ENCODE measurements around the gene USP15. TPM values are rescaled to one million over a fixed set of nuclear protein-coding genes. Genes with fewer than 3 reads are reported as not detected.
"Not testable (repeated sequence)": the region's sequence is repeated elsewhere in the genome, so short reads cannot be mapped to it uniquely, and the experiment has no call there.

Gene USP15
- total and polyA plus RNA-seq, 2 donors (not counting 3 experiments of a cell fraction or from before 2014, with no cell fraction given): 20.0 to 61.8 TPM

DNA sequence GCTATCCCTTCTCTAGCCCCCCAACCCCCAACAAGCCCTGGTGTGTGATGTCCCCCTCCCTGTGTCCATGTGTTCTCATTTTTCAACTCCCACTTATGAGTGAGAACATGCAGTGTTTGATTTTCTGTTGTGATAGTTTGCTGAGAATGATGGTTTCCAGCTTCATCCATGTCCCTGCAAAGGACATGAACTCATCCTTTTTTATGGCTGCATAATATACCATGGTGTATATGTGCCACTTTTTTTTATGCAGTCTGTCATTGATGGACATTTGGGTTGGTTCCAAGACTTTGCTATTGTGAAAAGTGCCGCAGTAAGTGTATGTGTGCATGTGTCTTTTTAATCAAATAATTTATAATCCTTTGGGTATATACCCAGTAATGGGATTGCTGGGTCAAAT is 104.5 kb downstream of the USP15 start:
- CTCF ChIA-PET; H3K4me1 ChIP-seq (ENCODE audit: control insufficient read depth, extremely low read depth, insufficient read depth, low read length); H4K20me1 ChIP-seq (replicated peaks; ENCODE audit: control insufficient read depth, extremely low read depth, insufficient read depth, low read length); POLR2A ChIA-PET; dilution Hi-C loops (cut with MboI; ENCODE audit: extremely low pct_ligation_motif_present, low sequenced_read_pairs); FAIRE-seq; H3K4me3 ChIP-seq (replicated peaks in 1 of 3; ENCODE audit: insufficient read depth in 1 of 3, low read depth in 1 of 3, low read length in 3 of 3); DNase-seq (ENCODE audit: low read depth, low spot score); H3K36me3 ChIP-seq (ENCODE audit: control insufficient read depth in 2 of 2, extremely low read depth in 1 of 2, insufficient read depth in 2 of 2, low read length in 2 of 2); H3K27me3 ChIP-seq (ENCODE audit: control insufficient read depth in 2 of 2, insufficient read depth in 2 of 2, low read length in 2 of 2); BruUV-seq (replicated peaks); H3K9me1 ChIP-seq (replicated peaks; ENCODE audit: control insufficient read depth, extremely low read depth, insufficient read depth, low read length); H3K4me2 ChIP-seq (ENCODE audit: insufficient read depth, low read length); H3K9me3 ChIP-seq (replicated peaks; ENCODE audit: control insufficient read depth, insufficient read depth, low read length); H2AFZ ChIP-seq (ENCODE audit: low read depth, low read length); intact Hi-C loops (cut with micrococcal nuclease); H3K27ac ChIP-seq (ENCODE audit: insufficient read depth, low read depth, low read length); H3K9ac ChIP-seq (replicated peaks; ENCODE audit: extremely low read depth, insufficient read depth, low read length): not testable (repeated sequence)
- peaks cover 24% of the 10 kb centered on the region for H3K79me2 ChIP-seq (ENCODE audit: control insufficient read depth, insufficient read depth, low read length)

DNA sequence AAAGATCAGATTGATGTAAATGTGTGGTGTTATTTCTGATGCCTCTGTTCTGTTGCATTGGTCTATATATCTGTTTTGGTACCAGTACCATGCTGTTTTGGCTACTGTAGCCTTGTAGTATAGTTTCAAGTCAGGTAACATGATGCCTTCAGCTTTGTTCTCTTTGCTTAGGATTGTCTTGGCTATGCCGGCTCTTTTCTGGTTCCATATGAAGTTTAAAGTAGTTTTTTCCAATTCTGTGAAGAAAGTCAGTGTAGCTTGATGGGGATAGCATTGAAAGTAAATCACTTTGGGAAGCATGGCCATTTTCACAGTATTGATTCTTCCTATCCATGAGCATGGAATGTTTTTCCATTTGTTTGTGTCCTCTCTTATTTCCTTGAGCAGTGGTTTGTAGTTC is 105.6 kb downstream of the USP15 start:
- DNase-seq (ENCODE audit: low read depth, low spot score); dilution Hi-C loops (cut with MboI; ENCODE audit: extremely low pct_ligation_motif_present, low sequenced_read_pairs): not testable (repeated sequence)

DNA sequence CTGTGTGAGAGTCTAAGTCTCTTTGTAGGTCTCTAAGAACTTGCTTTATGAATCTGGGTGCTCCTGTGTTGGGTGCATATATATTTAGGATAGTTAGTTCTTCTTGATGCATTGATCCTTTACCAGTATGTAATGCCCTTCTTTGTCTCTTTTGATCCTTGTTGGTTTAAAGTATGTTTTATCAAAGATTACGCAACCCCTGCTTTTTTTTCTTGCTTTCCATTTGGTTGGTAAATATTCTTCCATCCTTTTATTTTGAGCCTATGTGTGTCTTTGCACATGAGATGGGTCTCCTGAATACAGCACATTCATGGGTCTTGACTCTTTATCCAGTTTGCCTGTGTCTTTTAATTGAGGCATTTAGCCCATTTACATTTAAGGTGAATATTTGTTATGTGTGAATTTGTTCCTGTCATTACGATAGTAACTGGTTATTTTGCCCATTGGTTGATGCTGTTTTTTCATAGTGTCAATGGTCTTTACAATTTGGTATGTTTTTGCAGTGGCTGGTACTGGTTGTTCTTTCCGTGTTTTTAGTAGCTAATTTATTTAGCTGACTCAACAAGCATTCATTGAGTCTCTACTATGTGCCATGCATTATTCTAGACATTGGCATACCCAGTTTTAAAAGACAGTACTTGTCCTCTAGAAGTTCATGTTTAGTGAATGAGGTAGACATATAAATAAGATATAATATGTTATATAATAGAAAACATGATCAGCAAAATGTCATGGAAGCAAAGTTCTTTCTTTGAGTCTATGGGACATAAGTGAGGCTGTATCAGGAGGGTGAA is 108.4 kb downstream of the USP15 start:
- CTCF ChIA-PET; POLR2A ChIA-PET; BruUV-seq (replicated peaks); intact Hi-C loops (cut with micrococcal nuclease); H3K27ac ChIP-seq (ENCODE audit: insufficient read depth, low read depth, low read length); H4K20me1 ChIP-seq (replicated peaks; ENCODE audit: control insufficient read depth, extremely low read depth, insufficient read depth, low read length); H3K4me2 ChIP-seq (ENCODE audit: insufficient read depth, low read length); H3K9ac ChIP-seq (replicated peaks; ENCODE audit: extremely low read depth, insufficient read depth, low read length); DNase-seq (ENCODE audit: low read depth, low spot score); H3K9me1 ChIP-seq (replicated peaks; ENCODE audit: control insufficient read depth, extremely low read depth, insufficient read depth, low read length); H3K4me1 ChIP-seq (ENCODE audit: control insufficient read depth, extremely low read depth, insufficient read depth, low read length); H3K36me3 ChIP-seq (ENCODE audit: control insufficient read depth in 2 of 2, extremely low read depth in 1 of 2, insufficient read depth in 2 of 2, low read length in 2 of 2); H3K9me3 ChIP-seq (replicated peaks; ENCODE audit: control insufficient read depth, insufficient read depth, low read length); H3K4me3 ChIP-seq (replicated peaks in 1 of 3; ENCODE audit: insufficient read depth in 1 of 3, low read depth in 1 of 3, low read length in 3 of 3); dilution Hi-C loops (cut with MboI; ENCODE audit: extremely low pct_ligation_motif_present, low sequenced_read_pairs); H3K27me3 ChIP-seq (ENCODE audit: control insufficient read depth in 2 of 2, insufficient read depth in 2 of 2, low read length in 2 of 2); H2AFZ ChIP-seq (ENCODE audit: low read depth, low read length); FAIRE-seq: not testable (repeated sequence)
- H3K79me2 ChIP-seq (ENCODE audit: control insufficient read depth, insufficient read depth, low read length): peaks cover 26% of the 10 kb centered on the region

More for the DNA sequence above, 105.6 kb downstream of the USP15 start:
- H3K4me3 ChIP-seq (replicated peaks in 1 of 3; ENCODE audit: insufficient read depth in 1 of 3, low read depth in 1 of 3, low read length in 3 of 3); H2AFZ ChIP-seq (ENCODE audit: low read depth, low read length); H4K20me1 ChIP-seq (replicated peaks; ENCODE audit: control insufficient read depth, extremely low read depth, insufficient read depth, low read length); H3K27ac ChIP-seq (ENCODE audit: insufficient read depth, low read depth, low read length); H3K9me1 ChIP-seq (replicated peaks; ENCODE audit: control insufficient read depth, extremely low read depth, insufficient read depth, low read length); CTCF ChIA-PET; H3K27me3 ChIP-seq (ENCODE audit: control insufficient read depth in 2 of 2, insufficient read depth in 2 of 2, low read length in 2 of 2); BruUV-seq (replicated peaks); H3K9me3 ChIP-seq (replicated peaks; ENCODE audit: control insufficient read depth, insufficient read depth, low read length); FAIRE-seq; H3K4me1 ChIP-seq (ENCODE audit: control insufficient read depth, extremely low read depth, insufficient read depth, low read length); POLR2A ChIA-PET; H3K9ac ChIP-seq (replicated peaks; ENCODE audit: extremely low read depth, insufficient read depth, low read length); intact Hi-C loops (cut with micrococcal nuclease); H3K36me3 ChIP-seq (ENCODE audit: control insufficient read depth in 2 of 2, extremely low read depth in 1 of 2, insufficient read depth in 2 of 2, low read length in 2 of 2); H3K4me2 ChIP-seq (ENCODE audit: insufficient read depth, low read length): not testable (repeated sequence)
- H3K79me2 ChIP-seq (ENCODE audit: control insufficient read depth, insufficient read depth, low read length): peaks cover 30% of the 10 kb centered on the region

All from endothelial cell of umbilical vein (primary cell).